B cell (primary cell): ENCODE data around the gene SMIM20. TPM values are rescaled to one million over a fixed set of nuclear protein-coding genes. Genes with fewer than 3 reads are reported as not detected.

Experiments used
- ATAC-seq: fragments of 200-7000 bp; cut with Tn5 transposase; one replicate; pipeline ENCODE4 v1.10.0; 2021; ENCODE audit warnings: low read depth, mild to moderate bottlenecking, moderate number of reproducible peaks, moderate library complexity
- CTCF ChIA-PET: fragments of 350-600 bp; sonication (Branson Sonifier 250); formaldehyde crosslinking; loops from one replicate; lab custom pipeline; 2021; ENCODE audit warnings: antibody characterized with exemption, inconsistent platforms; lab: Charles Lee
- POLR2A ChIA-PET: fragments of 350-600 bp; sonication (Branson Sonifier 250); formaldehyde crosslinking; loops from one replicate; lab custom pipeline; 2021; ENCODE audit warnings: antibody characterized with exemption; lab: Charles Lee
- DNase-seq: peaks from one replicate; pipeline ENCODE4 v3.0.0; 2013
- H2AFZ ChIP-seq: 2 replicates; pipeline ENCODE4 v1.6.1; 2012; ENCODE audit warnings: mild to moderate bottlenecking, low read depth, low read length; ENCODE audit not compliant: insufficient read depth, poor library complexity, severe bottlenecking
- H3K27ac ChIP-seq, 2 donors: 1 replicate in 1 of 2; 2 replicates in 1 of 2; pipeline ENCODE4 v1.5.1; 2012 to 2013; ENCODE audit warnings: low read length in 2 of 2, mild to moderate bottlenecking in 2 of 2, moderate library complexity in 1 of 2
- H3K27me3 ChIP-seq, 4 experiments: fragments of 200-600 bp in 1 of 4; sonication (generic) in 1 of 4; replicated peaks in 1 of 4; 1 replicate in 2 of 4; 2 replicates in 2 of 4; pipeline versions ENCODE4 v1.6.1 to v1.7.0; 2013 to 2016; ENCODE audit warnings: low read length in 3 of 4, mild to moderate bottlenecking in 2 of 4, mixed read lengths in 1 of 4, moderate library complexity in 1 of 4; ENCODE audit not compliant: insufficient read depth in 4 of 4, control insufficient read depth in 3 of 4; ENCODE audit errors: control extremely low read depth in 1 of 4
- H3K36me3 ChIP-seq, 2 experiments: replicated peaks in 1 of 2; 1 replicate in 1 of 2; 2 replicates in 1 of 2; pipeline versions ENCODE4 v1.6.1 to v1.7.1; 2013; ENCODE audit warnings: low read length in 1 of 2; ENCODE audit not compliant: insufficient read depth in 2 of 2, control insufficient read depth in 1 of 2; ENCODE audit errors: control extremely low read depth in 1 of 2, extremely low read depth in 1 of 2
- H3K4me1 ChIP-seq, 2 donors: fragments of 200-600 bp in 1 of 2; sonication (generic) in 1 of 2; 1 replicate in 1 of 2; 2 replicates in 1 of 2; pipeline versions ENCODE4 v1.5.1 to v1.6.1; 2013 to 2017; ENCODE audit warnings: low read length in 2 of 2; ENCODE audit not compliant: control insufficient read depth in 2 of 2, insufficient read depth in 2 of 2
- H3K4me2 ChIP-seq: replicated peaks from 2 replicates; pipeline ENCODE3; 2012; ENCODE audit warnings: mild to moderate bottlenecking, low read depth, low read length; ENCODE audit not compliant: poor library complexity, severe bottlenecking
- H3K4me3 ChIP-seq, 5 experiments: fragments of 200-600 bp in 1 of 5; sonication (generic) in 1 of 5; 1 replicate in 3 of 5; 2 replicates in 2 of 5; pipeline versions ENCODE4 v1.5.1 to v1.7.0; 2011 to 2016; ENCODE audit warnings: low read length in 4 of 5, mild to moderate bottlenecking in 4 of 5, low read depth in 2 of 5, control low read depth in 1 of 5, moderate library complexity in 1 of 5; ENCODE audit not compliant: insufficient read depth in 1 of 5; ENCODE audit errors: control extremely low read depth in 1 of 5, extremely low read depth in 1 of 5
- H3K79me2 ChIP-seq: fragments of 200-600 bp; sonication (generic); one replicate; pipeline ENCODE4 v1.6.0; 2016; ENCODE audit warnings: low read length; ENCODE audit not compliant: control insufficient read depth, insufficient read depth
- H3K9ac ChIP-seq: fragments of 200-600 bp; sonication (generic); 2 replicates; pipeline ENCODE4 v1.6.1; 2017; ENCODE audit warnings: mild to moderate bottlenecking, low read length, moderate library complexity
- H3K9me3 ChIP-seq, 3 donors: one replicate each; pipeline versions ENCODE4 v1.6.1 to v1.7.1; 2013; ENCODE audit warnings: low read length in 2 of 3; ENCODE audit not compliant: control insufficient read depth in 2 of 3, insufficient read depth in 1 of 3; ENCODE audit errors: control extremely low read depth in 1 of 3
- H4K20me1 ChIP-seq: 2 replicates; pipeline ENCODE4 v1.6.0; 2012; ENCODE audit warnings: mild to moderate bottlenecking, low read length; ENCODE audit not compliant: insufficient read depth, control insufficient read depth, poor library complexity, severe bottlenecking
- H3K27ac Mint-ChIP-seq: one replicate; pipeline ENCODE4 v1.8.0; 2021; ENCODE audit warnings: mixed read lengths
- H3K27me3 Mint-ChIP-seq: one replicate; pipeline ENCODE4 v1.8.0; 2021; ENCODE audit warnings: mixed read lengths
- H3K4me1 Mint-ChIP-seq: one replicate; pipeline ENCODE4 v1.8.0; 2021; ENCODE audit warnings: mixed read lengths
- H3K4me3 Mint-ChIP-seq: one replicate; pipeline ENCODE4 v1.8.0; 2021; ENCODE audit warnings: mixed read lengths
- H3K9me3 Mint-ChIP-seq: one replicate; pipeline ENCODE4 v1.8.0; 2022; ENCODE audit warnings: mixed read lengths; ENCODE audit not compliant: insufficient read depth
- EZH2 ChIP-seq: IDR thresholded peaks from 2 replicates; pipeline ENCODE4 v1.6.1; 2012; ENCODE audit warnings: borderline replicate concordance, low read depth, mild to moderate bottlenecking, moderate library complexity, low read length; ENCODE audit not compliant: insufficient read depth, poor library complexity, severe bottlenecking
- WGBS: methylation state at CpG from one replicate; pipeline ENCODE4 v1.1.5; 2013; ENCODE audit warnings: missing lambda C conversion rate; ENCODE audit not compliant: insufficient coverage; 5-methylcytosine and 5-hydroxymethylcytosine counted together
- intact Hi-C: fragments of 100-400 bp; cut with micrococcal nuclease; formaldehyde crosslinking; loops from one replicate; pipeline ENCODE4 v1.10.0; 2022
- polyA plus RNA-seq: library from polyadenylated mRNA; depleted of rRNA; stranded (reverse); fragments of >200 nt; gene quantifications from 2 replicates; pipeline ENCODE4 v1.2.3, GENCODE V29; 2012
- total RNA-seq, 2 donors: library from RNA; stranded (reverse); fragments of 120-200 nt in 1 of 2; gene quantifications; 1 replicate in 1 of 2; 2 replicates in 1 of 2; pipeline versions ENCODE4 v1.2.3 to v1.2.4, GENCODE V29; 2013 to 2022
- TF ChIP-seq, protein P1 (sequence below): fragments of 200-600 bp; IDR thresholded peaks from one replicate; pipeline ENCODE4 v1.8.0; 2022; ENCODE audit warnings: antibody characterized with exemption, mild to moderate bottlenecking

Gene SMIM20
- total and polyA plus RNA-seq, 2 donors (not counting 1 experiment from before 2014, with no cell fraction given) = 12.6 to 20.2 TPM

DNA sequence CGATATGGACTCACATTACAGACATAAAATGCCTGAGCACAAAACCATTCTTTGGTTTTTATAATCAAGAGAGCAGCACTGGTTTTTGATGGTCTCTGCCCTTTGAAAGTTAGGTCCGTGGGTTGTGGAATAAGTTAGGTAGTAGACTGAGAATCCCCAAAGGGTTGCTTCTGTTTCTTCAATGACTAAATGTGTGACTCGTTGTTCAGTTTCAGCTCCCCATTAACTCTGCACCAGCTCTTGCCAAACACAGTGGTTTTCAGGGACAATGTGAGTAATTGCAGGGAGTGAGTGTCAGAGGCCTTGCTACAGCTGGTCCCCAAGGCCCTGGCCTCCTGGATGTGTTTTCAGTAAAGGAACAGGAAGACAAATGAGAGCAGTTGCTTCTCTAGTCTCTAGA, 24.8 kb downstream of the SMIM20 start:
- H3K4me1 ChIP-seq = peaks cover 5 to 7% of the 10 kb centered on the region in 2 donors
- Mint-ChIP-seq H3K27ac (no peak overlapping the region), H3K4me1 (peaks cover 24% of the 10 kb centered on the region), H3K27me3 (peaks cover 7% of the 10 kb centered on the region), H3K9me3 (peaks cover 3% of the 10 kb centered on the region), H3K4me3 (peak overlapping the region; percentile 18)
- H3K27ac ChIP-seq = no peak overlapping the region
- TF ChIP-seq EZH2 = no peak
- TF ChIP-seq, protein P1, sequence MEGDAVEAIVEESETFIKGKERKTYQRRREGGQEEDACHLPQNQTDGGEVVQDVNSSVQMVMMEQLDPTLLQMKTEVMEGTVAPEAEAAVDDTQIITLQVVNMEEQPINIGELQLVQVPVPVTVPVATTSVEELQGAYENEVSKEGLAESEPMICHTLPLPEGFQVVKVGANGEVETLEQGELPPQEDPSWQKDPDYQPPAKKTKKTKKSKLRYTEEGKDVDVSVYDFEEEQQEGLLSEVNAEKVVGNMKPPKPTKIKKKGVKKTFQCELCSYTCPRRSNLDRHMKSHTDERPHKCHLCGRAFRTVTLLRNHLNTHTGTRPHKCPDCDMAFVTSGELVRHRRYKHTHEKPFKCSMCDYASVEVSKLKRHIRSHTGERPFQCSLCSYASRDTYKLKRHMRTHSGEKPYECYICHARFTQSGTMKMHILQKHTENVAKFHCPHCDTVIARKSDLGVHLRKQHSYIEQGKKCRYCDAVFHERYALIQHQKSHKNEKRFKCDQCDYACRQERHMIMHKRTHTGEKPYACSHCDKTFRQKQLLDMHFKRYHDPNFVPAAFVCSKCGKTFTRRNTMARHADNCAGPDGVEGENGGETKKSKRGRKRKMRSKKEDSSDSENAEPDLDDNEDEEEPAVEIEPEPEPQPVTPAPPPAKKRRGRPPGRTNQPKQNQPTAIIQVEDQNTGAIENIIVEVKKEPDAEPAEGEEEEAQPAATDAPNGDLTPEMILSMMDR = no peak
- CTCF ChIA-PET = no interaction called here
- H3K9ac ChIP-seq = no peak overlapping the region
- no peak overlapping the region for H3K4me3 ChIP-seq
- no peaks in the 10 kb centered on the region for H3K36me3 ChIP-seq
- H3K9me3 ChIP-seq = peaks cover 0 to 1% (median 0%) of the 10 kb centered on the region in 3 donors
- H3K79me2 ChIP-seq = no peaks in the 10 kb centered on the region
- peak overlapping the region; percentile 36 for H3K4me2 ChIP-seq
- no peaks in the 10 kb centered on the region for H3K27me3 ChIP-seq
- H4K20me1 ChIP-seq = no peaks in the 10 kb centered on the region
- 30% methylated on average over 2 of the region's 3 CpGs for WGBS
- H2AFZ ChIP-seq = no peak overlapping the region
- ATAC-seq = no peak
- intact Hi-C loops = no loop called here
- POLR2A ChIA-PET = no interaction called here
- DNase-seq = no peak

DNA sequence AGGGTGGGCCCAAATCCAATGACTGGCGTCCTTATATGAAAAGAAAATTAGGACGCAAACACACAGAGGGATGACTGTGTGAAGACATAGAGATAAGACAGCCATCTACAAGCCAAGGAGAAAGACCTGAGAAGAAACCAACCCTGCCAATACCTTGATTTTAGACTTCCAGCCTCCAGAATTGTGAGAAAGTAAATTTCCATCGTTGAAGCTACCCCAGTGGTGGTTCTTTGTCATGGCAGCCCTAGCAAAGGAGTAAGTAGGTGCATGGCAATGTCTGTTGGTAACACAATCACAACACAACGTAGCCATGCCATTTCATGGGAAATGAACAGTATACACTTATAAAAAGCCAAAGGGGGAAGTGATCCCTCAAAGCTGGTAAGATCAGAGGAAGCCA, 25.3 kb downstream of the SMIM20 start:
- peaks cover 24% of the 10 kb centered on the region for H3K4me1 Mint-ChIP-seq
- H3K4me3 ChIP-seq = no peak overlapping the region
- peaks cover 3% of the 10 kb centered on the region for H3K9me3 Mint-ChIP-seq
- H2AFZ ChIP-seq = no peak overlapping the region
- no CpG with 5 or more reads among the region's 4 CpGs for WGBS
- DNase-seq = no peak
- peaks cover 0 to 1% (median 0%) of the 10 kb centered on the region in 3 donors for H3K9me3 ChIP-seq
- no peak overlapping the region for H3K9ac ChIP-seq
- intact Hi-C loops = no loop called here
- no peak overlapping the region for H3K4me2 ChIP-seq
- ChIA-PET POLR2A (no interaction called here), CTCF (no interaction called here)
- H3K4me1 ChIP-seq = peaks cover 5 to 7% of the 10 kb centered on the region in 2 donors
- H3K79me2 ChIP-seq = no peaks in the 10 kb centered on the region
- ATAC-seq = no peak
- no peaks in the 10 kb centered on the region for H3K36me3 ChIP-seq
- H3K27ac Mint-ChIP-seq = no peak overlapping the region
- no peak overlapping the region for H3K4me3 Mint-ChIP-seq
- H3K27me3 Mint-ChIP-seq = peaks cover 7% of the 10 kb centered on the region
- no peaks in the 10 kb centered on the region for H4K20me1 ChIP-seq
- no peak overlapping the region for H3K27ac ChIP-seq
- no peaks in the 10 kb centered on the region for H3K27me3 ChIP-seq
- TF ChIP-seq EZH2 = no peak
- TF ChIP-seq, protein P1 = no peak
